ENCODE measurements around the gene PRKCH. TPM values are rescaled to one million over a fixed set of nuclear protein-coding genes. Genes with fewer than 3 reads are reported as not detected.

The PRKCH gene
- total RNA-seq, 1 donor from 2014 or later, result 18.4 TPM

- Histone ChIP-seq H3K27me3 (ENCODE audit: low read depth) (no peaks in the 10 kb centered on the region), H3K36me3 (peaks cover 11% of the 10 kb centered on the region), H3K4me3 (no peak overlapping the region), H3K27ac (replicated peaks) (no peak overlapping the region), H3K9me3 (replicated peaks) (no peaks in the 10 kb centered on the region), H3K4me1 (peaks cover 33% of the 10 kb centered on the region)
- DNase-seq, result no peak
- intact Hi-C loops (cut with micrococcal nuclease), result loop anchor here (5.0 to 10.0 kb wide), 2 partner anchors 147 to 675 kb away; no protein-coding TSS in a partner anchor
- TF ChIP-seq CTCF (IDR thresholded peaks at IDR 0.05; ENCODE audit: borderline replicate concordance), result no peak
These were observed 130.6 kb downstream of the PRKCH start for GRCh38 chr14:61451891-61452400.

- Histone ChIP-seq H3K27me3 (ENCODE audit: low read depth) (no peaks in the 10 kb centered on the region), H3K4me1 (peaks cover 34% of the 10 kb centered on the region), H3K36me3 (peaks cover 16% of the 10 kb centered on the region), H3K9me3 (replicated peaks) (no peaks in the 10 kb centered on the region), H3K4me3 (no peak overlapping the region), H3K27ac (replicated peaks) (no peak overlapping the region)
- intact Hi-C loops (cut with micrococcal nuclease), result loop anchor here (5.0 to 10.0 kb wide), 2 partner anchors 148 to 675 kb away; no protein-coding TSS in a partner anchor
- DNase-seq, result no peak
- TF ChIP-seq CTCF (IDR thresholded peaks at IDR 0.05; ENCODE audit: borderline replicate concordance), result no peak
These were observed 131.1 kb downstream of the PRKCH start for GRCh38 chr14:61452452-61452851.

GRCh38 chr14:61453103-61453767 lies 131.9 kb downstream of the PRKCH start:
- Histone ChIP-seq H3K36me3 (peaks cover 24% of the 10 kb centered on the region), H3K27me3 (ENCODE audit: low read depth) (no peaks in the 10 kb centered on the region), H3K9me3 (replicated peaks) (no peaks in the 10 kb centered on the region), H3K4me1 (peaks cover 34% of the 10 kb centered on the region), H3K27ac (replicated peaks) (no peak overlapping the region), H3K4me3 (no peak overlapping the region)
- TF ChIP-seq CTCF (IDR thresholded peaks at IDR 0.05; ENCODE audit: borderline replicate concordance), result no peak
- no peak for DNase-seq
- intact Hi-C loops (cut with micrococcal nuclease), result loop anchor here (5.0 to 10.0 kb wide), 2 partner anchors 148 to 674 kb away; no protein-coding TSS in a partner anchor

GRCh38 chr14:61454545-61454944 lies 133.2 kb downstream of the PRKCH start:
- Histone ChIP-seq H3K4me3 (no peak overlapping the region), H3K4me1 (peaks cover 34% of the 10 kb centered on the region), H3K9me3 (replicated peaks) (no peaks in the 10 kb centered on the region), H3K27ac (replicated peaks) (peak overlapping the region; percentile 53), H3K27me3 (ENCODE audit: low read depth) (no peaks in the 10 kb centered on the region), H3K36me3 (peaks cover 31% of the 10 kb centered on the region)
- TF ChIP-seq CTCF (IDR thresholded peaks at IDR 0.05; ENCODE audit: borderline replicate concordance), result no peak
- peak; percentile 54 for DNase-seq
- intact Hi-C loops (cut with micrococcal nuclease), result loop anchor here (5.0 to 10.0 kb wide), 2 partner anchors 150 to 673 kb away; no protein-coding TSS in a partner anchor

GRCh38 chr14:61455351-61455750 lies 134.0 kb downstream of the PRKCH start:
- intact Hi-C loops (cut with micrococcal nuclease), result loop anchor here (10.0 kb wide), 1 partner anchor 151 kb away; no protein-coding TSS in a partner anchor
- H3K9me3 ChIP-seq (replicated peaks), result no peaks in the 10 kb centered on the region
- no peak for TF ChIP-seq CTCF (IDR thresholded peaks at IDR 0.05; ENCODE audit: borderline replicate concordance)
- H3K36me3 ChIP-seq, result peaks cover 31% of the 10 kb centered on the region
- H3K27me3 ChIP-seq (ENCODE audit: low read depth), result no peaks in the 10 kb centered on the region
- no peak for DNase-seq
- H3K4me1 ChIP-seq, result peaks cover 34% of the 10 kb centered on the region
- H3K27ac ChIP-seq (replicated peaks), result peak overlapping the region; percentile 53
- H3K4me3 ChIP-seq, result no peak overlapping the region

Measured in left ventricle myocardium inferior (tissue), 1 donor.